HG03558 (cell line): ENCODE results near the gene WDR7.

Experiments
- ATAC-seq: cut with Tn5 transposase; IDR thresholded peaks from one replicate; pipeline ENCODE4 v1.9.1; 2021; ENCODE audit warnings: moderate number of reproducible peaks; ENCODE audit not compliant: unreplicated experiment; ENCODE audit errors: extremely low read depth

The WDR7 gene

DNA sequence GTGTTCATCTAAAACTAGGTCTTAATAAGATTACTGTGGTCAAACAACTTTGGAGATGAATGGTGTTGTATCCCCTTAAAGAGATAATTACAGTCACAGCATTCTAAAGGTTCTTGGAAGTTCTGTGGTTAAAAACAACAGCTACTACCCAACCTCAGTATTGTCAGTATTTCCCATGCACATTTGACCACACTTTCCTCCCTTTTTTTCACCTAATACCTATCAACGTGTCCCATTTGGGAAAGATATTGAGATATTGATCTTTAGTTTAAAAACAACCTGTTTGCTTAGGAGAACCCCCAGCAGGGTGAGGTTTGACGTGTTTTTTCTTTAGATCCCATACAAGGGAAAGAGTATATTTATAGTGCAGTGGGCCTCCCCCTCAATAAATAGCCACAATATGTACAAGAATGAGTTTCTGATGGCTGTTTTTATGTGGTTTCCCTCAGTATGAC lies 65.6 kb downstream of the WDR7 start:
- no peak for ATAC-seq

DNA sequence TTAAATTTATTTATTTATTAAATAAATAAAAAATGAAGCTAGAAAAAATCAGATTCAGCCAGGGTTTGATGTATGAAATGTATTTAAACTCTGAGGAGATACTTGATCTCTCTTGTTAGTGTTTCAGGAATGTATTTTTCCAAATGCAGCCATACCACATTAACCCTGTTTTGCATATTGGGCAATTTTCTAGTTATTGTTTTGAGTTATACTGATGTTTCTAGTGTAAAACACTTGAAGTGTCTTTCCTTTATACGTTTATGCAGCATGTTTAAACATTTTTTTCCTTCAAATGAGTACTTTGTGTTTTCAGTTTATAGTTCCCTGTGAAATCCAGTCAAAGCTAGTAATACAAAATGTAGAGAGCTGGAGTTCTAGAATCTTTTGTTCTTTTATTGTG lies 69.9 kb downstream of the WDR7 start:
- no peak for ATAC-seq

DNA sequence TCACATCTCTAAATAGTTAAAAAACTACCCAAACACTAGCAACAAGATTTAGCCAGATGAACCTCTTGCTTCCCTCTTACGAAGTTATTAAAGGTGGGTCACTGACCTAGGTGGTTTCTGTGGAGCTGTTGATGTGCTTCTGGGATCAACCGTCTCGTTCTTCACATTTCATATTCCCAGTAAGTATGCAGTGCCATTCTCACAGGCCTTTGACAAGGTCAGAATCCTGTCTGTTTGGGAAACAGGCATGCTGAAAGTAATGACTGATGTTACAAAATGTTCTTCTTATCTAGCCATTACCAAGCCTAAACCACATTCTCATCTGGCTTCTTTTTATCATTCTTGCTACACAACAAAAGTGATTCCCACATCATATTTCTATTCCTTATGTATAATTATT lies 70.3 kb downstream of the WDR7 start:
- ATAC-seq: no peak

DNA sequence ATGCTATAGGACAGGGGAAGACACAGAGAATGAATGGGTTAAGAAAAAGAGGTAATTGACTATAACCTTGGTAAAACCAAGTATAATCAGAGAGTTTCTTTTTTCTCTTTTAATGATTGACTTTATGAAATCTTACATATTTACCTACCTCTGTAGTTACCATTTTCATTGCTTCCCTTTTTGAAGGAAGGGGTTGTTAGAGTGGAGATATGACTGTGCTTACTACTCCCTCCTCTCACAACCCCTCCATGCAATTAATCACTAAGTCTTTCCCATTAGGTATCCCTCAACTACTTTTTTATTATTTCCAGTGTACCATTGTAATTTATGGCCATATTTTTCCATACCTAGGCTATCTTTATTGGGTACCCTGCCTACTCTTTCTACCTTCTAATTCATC lies 71.4 kb downstream of the WDR7 start:
- ATAC-seq: no peak

DNA sequence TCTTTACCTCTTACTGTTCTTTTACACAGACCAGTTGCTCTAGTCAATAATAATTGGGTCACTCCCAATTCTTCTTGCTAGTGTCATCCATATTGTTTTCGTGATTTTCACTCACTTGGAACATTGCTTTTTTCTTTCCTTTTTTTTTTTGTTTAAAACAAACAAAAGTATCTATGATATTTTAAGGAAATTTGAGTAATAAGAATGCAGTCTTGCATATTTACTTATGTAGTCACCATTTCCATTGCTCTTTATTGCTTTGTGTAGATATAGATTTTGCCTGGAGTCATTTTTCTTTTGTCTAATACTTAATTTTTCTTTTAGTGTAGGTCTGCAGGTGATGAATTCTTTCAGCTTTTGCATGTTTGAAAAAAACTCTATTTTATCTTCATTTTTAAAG lies 71.9 kb downstream of the WDR7 start:
- ATAC-seq: no peak

DNA sequence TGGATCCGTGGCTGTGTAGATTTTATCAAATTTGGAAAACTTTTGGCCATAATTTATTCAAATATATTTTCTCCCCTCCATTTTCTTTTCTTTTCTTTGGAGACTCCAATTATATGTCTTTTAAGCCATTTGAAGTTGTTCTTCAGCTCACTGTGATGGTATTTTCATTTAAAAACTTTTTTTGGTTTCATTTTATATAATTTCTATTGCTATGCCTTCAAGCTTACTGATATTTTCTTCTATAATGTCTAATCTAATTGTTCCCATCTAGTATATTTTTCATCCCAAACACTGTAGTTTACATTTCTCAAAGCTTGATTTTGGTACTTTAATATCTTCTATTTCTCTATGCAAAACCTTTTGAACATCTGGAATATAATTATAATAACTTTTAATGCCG lies 72.5 kb downstream of the WDR7 start:
- no peak for ATAC-seq

DNA sequence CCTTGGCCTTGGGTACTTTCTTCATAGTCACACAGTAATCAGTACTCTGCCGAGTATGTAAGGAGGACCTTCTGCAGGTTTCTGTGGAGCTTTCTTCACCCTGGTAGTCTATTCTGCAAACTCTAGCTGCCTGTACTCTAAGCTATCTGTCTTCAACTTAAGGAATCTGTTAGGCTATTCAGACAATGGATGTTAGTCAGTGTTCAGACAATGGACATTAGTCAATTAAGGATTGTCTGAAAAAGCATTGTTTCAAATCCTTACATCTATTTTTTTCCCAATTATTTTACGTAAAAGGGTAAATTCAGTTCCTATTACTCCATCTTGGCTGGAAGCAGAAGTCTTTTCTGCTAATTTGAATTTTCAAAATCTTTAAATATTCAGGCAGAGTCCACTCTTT lies 75.7 kb downstream of the WDR7 start:
- ATAC-seq: no peak

DNA sequence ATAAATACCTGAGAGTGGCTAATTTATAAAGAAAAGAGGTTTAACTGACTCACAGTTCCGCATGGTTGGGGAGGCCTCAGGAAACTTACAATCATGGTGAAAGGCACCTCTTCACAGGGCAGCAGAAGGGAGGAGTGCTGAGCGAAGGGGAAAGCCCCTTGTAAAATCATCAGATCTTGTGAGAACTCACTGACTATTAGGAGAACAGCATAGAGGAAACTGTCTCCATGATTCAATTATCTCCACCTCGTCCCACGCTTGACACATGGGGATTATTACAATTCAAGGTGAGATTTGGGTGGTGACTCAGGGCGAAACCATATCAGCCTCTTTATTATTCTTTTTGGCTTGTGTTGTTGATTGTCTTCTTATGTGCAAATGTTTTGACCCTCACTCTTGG lies 76.2 kb downstream of the WDR7 start:
- ATAC-seq: no peak

DNA sequence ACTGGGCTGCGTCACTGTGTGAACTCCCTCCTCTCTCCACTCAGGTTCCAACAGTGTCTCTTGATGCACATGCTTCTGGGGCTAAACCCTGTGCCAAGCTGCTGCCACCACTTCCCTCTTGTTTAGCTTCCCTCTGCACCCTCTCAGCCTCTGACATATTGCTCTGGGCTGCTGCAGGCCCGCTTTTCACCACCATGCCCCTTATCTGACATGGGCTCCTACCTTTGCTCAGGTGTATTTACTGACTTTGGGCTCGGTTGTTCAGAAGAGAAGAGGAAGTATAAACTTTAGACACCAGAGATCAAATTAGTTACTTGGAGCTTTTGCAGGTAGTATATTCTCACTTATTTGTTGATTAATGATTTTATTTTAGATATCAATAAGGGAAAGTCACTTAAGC lies 77.6 kb downstream of the WDR7 start:
- no peak for ATAC-seq

DNA sequence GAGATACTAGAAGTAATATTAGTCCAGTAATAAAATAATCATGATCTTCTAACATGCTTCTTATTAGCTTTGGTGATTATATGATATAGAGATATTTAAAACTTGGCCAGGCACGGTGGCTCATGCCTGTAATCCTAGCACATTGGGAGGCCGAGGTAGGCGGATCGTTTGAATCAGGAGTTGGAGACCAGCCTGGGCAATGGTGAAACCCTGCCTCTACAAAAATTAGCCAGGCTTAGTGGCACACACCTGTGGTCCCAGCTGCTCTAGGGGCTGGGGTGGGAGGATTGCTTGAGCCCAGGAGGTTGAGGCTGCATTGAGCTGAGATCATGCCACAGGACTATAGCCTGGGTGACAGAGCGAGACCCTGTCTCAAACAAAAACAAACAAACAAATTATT lies 87.0 kb downstream of the WDR7 start:
- ATAC-seq: no peak

DNA sequence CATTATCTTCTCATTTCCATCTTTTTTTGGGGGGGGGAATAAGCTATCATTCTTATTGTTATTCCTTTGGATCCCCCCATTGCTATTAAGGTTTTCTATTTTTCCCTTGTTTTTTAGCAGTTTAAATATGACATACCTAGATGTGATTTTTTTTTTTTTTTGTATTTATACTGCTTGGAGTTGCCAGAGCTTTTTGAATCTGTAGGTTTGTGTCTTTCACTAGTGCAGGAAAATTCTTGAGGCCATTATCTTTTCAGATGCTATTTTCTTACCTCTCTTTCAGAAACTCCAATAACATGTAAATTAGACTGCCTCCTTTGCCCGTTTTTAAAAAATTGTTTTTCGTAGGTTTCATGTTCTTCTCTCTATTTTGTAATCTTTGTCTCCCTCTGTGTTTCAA lies 88.6 kb downstream of the WDR7 start:
- ATAC-seq: no peak

DNA sequence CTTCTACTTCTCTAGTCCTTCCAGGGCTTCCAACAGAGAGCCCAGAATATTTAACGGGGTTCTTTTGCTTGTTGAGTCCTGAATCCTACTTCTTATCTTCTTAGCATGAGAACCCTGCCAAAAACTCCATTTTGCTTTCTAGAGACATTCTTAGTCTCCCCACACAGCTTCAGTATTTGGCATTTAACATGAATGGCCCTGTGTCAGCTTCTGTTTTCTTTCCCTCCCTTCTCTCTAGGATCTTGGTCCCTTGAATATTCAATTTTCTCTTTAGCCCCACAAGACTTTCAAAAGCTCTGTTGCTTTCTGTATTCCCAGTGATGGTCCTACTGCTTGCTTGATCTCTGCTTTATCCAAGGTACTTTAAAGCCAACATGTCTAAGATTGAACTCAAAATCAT lies 89.5 kb downstream of the WDR7 start:
- no peak for ATAC-seq

DNA sequence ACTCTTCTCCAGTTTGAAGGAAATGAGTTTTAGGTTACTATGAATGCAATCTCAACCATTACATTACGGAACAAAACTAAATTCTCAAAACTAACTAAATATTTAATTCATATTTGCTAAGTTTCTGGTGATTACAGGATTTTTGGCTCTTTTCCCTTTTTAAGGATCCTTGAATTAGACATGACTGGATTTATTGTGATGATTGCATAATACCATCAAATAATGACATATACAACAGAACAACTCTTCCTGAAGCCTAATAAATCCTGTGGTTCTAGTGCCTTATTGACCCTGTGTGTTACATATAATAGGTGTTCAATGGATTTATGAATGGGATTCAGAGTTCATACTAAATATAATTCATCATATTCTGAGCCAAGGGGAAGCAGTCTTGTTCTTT lies 90.5 kb downstream of the WDR7 start:
- no peak for ATAC-seq

DNA sequence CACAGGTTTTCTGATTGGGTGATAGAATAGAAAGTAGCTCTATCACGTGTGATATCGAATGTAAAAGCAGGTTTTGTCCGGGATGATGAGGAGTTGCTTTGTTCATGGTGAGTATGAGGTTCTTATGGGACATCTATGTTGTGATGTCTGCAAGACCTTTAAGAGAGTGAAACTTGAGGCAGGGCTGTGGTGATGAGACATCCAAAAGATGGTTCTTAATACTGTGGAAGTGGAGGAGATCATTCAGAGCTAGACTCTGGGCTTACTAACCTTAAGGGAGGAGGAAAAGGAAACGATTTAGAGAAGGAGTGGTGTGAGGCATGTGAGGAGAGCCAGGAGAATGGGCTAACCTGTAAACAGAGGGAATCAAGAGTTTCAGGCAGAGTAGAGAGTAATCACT lies 92.0 kb downstream of the WDR7 start:
- no peak for ATAC-seq

DNA sequence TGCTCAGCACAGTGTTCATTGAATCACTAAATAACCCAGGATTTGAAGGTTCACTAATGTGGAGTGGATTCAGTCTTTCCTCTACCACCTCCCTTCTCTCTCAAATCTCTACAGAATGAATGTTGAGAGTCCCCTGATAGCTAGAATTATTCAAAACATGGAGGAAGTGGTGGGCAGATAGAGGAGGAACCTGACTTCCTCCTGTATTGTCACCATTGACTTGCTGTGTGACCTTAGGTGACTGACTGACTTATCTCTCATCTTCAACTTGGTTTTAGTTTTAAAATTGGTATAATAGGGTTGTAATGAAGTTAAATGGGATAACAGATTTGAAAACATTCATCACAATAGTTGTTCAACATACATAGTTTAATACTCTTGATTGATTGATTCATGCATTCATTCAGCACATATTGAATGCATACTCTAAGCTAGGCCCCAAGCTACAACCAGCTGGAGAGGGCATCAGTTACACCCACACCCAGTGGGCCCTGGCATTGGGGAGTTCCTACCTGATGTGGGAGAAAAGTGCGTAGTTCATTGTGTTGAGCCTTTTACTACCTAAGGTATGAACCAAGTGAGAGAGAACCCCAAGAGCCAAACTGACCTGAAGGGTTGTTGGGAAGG lies 96.0 kb downstream of the WDR7 start:
- ATAC-seq: no peak

DNA sequence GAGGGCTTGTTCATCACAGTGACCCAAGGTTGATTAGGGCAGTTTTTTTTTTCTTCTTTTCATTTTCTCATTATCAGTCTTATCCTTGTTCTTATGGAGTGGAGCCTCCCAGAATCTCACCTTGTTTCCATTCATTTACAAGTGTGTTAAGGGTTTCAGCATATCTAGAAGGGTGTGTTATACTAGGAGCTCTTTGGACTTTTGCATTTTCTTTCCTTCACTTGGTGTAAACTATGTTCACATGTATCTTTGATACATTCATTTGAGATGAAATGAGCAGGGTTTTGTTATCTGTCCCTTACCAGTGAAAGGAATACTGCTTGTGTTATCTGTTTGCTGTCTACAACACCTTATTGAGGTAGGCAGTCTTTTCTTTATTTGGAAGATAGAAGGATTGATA lies 96.7 kb downstream of the WDR7 start:
- no peak for ATAC-seq

DNA sequence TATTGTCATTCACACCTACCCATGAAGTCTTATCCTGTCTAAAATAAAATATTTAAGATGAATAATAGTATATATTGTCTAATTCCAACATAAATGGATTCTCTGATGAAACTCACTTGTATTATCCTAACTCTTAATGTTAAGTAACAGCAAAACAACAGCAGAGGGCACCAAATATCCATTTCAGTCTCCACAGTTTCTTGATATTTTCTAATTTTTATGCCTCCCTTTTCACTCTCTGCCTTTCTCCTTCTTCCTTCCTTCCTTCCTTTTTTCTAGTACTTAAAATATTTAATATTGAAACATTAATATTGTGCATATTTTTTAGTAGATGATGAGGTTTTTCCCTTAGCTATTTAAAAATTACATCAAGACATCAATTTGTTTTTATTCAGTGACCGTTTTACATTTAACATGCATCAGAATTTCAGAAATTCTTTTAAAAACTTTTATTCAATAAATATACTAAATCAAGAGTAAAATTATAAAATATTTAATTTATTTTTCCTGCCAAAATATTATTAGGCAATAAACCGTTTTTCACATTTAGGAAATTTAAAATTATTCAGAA lies 97.6 kb downstream of the WDR7 start:
- no peak for ATAC-seq

DNA sequence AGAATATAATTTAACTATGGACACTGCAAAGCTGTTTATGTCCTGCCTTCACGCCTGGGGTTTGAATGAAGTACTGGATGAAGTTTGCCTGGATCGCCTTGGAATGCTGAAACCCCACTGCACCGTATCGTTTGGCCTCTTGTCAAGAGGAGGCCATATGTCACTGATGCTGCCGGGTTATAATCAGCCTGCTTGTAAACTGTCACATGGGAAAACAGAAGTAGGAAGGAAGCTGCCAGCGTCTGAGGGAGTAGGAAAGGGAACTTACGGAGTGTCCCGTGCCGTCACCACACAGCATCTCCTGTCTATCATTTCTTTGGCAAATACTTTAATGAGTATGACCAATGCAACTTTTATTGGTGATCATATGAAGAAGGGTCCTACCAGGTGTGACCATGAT lies 105.8 kb downstream of the WDR7 start:
- no peak for ATAC-seq

DNA sequence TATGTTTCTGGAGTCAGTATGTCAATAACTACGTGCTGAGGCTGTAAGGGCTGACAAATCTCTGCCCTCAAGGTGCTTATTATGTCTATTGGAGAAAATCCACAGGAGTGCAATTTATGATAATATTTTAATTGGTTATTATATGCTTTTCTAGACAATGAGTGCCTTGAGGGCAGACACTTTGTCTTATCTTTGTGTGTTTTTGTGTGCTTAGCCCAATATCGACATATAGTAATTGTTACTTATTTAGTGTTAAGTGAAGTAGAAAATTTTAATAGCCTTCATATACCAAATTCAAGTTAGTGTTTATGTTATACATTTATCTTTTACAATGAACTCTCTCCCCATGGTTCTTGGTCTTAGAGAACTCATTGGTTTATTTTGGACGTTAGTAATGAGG lies 118.9 kb downstream of the WDR7 start:
- no peak for ATAC-seq

DNA sequence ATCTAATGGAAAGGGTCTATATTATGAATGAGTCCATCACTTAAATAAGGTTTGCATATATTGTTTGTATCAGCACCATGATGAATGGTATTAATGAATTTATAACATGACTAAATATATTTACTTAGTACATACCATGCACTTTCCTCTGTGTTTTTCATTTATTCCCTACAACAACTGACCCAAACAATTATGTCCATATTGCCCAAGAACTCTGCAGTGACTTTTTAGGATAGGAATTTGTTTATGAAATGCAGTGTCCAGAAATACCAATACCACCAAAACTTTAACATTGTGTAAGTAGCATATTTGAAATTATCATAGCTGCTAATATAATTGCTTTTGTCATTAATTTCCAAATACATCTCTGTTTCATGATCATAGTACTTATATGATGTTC lies 119.7 kb downstream of the WDR7 start:
- ATAC-seq: no peak

DNA sequence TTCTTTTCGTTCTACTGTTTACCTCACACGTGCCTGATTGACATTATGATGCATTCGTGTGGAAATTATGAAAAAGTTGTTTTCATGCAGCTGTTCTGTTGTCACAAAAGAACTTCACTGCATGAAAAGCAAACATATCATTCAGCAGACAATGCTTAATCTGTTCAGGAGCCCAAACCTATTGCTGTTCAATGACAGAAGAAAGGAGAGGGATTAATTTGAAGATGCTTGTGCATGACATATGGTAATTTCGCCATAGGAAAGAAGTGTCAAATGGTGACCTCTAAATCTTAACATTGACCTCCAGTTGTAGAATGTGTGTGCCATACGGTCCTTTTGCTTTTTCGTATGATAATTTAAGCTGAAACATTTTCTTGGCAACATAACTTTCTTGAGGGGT lies 124.5 kb downstream of the WDR7 start:
- no peak for ATAC-seq

DNA sequence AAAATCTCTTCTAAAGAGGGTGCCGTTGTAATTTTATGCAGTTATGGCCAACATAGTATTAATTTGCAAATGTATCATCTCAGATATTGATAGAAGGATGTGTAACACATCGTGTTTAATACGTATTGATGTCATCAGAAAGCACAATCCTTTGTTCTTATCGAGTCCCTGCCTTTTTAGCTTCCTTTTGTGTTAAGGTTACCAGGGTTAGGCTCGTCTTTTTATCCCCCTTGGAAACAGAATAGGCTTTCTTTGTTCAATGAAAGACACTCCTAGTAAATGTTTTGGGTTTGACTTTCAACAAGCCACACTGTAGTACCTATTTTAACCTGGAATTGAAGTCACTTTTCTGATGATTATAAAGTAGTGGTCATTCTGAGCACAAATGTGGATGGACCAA lies 136.2 kb downstream of the WDR7 start:
- ATAC-seq: no peak
